Calu3 (cell line): ENCODE data around the gene WFS1. TPM values are rescaled to one million over a fixed set of nuclear protein-coding genes. Genes with fewer than 3 reads are reported as not detected.

Experiments used
- BruUV-seq: library from RNA; stranded (reverse); fragments of 400-500 nt; replicated peaks from 2 replicates; lab custom pipeline; 2021; lab: Mats Ljungman, UMichigan
- CTCF ChIA-PET: fragments of 300-600 bp; sonication (Branson Sonifier 250); formaldehyde crosslinking; loops from one replicate; lab custom pipeline; 2022; ENCODE audit warnings: antibody characterized with exemption; lab: Charles Lee
- DNase-seq: peaks from one replicate; pipeline ENCODE4 v3.0.0; 2022
- H3K27ac Mint-ChIP-seq: one replicate; pipeline ENCODE4 v1.8.0; 2022; ENCODE audit warnings: mixed read lengths; ENCODE audit not compliant: unreplicated experiment
- H3K27me3 Mint-ChIP-seq: one replicate; pipeline ENCODE4 v1.8.0; 2022; ENCODE audit warnings: mixed read lengths; ENCODE audit not compliant: unreplicated experiment
- H3K36me3 Mint-ChIP-seq: one replicate; pipeline ENCODE4 v1.8.0; 2022; ENCODE audit warnings: mild to moderate bottlenecking, moderate library complexity, mixed read lengths; ENCODE audit not compliant: insufficient read depth, unreplicated experiment
- H3K4me1 Mint-ChIP-seq: one replicate; pipeline ENCODE4 v1.8.0; 2022; ENCODE audit warnings: mild to moderate bottlenecking, low read depth, mixed read lengths; ENCODE audit not compliant: unreplicated experiment
- H3K4me3 Mint-ChIP-seq: one replicate; pipeline ENCODE4 v1.8.0; 2022; ENCODE audit warnings: mild to moderate bottlenecking, low read depth, moderate library complexity, mixed read lengths; ENCODE audit not compliant: unreplicated experiment
- H3K9me3 Mint-ChIP-seq: one replicate; pipeline ENCODE4 v1.8.0; 2022; ENCODE audit warnings: low read depth, mixed read lengths; ENCODE audit not compliant: unreplicated experiment
- intact Hi-C: fragments of 100-400 bp; cut with micrococcal nuclease; formaldehyde crosslinking; loops from one replicate; pipeline ENCODE4 v1.10.0; 2022; ENCODE audit not compliant: unreplicated experiment
- total RNA-seq: library from RNA; stranded (reverse); gene quantifications from 2 replicates; pipeline ENCODE4 v1.2.3, GENCODE V29; 2022
- TF ChIP-seq, protein P1 (sequence below): fragments of 200-600 bp; IDR thresholded peaks from one replicate; pipeline ENCODE4 v1.8.0; 2022; ENCODE audit warnings: antibody characterized with exemption; ENCODE audit not compliant: unreplicated experiment

The WFS1 gene
- total RNA-seq, 1 experiment from 2014 or later, result 23.4 TPM

DNA sequence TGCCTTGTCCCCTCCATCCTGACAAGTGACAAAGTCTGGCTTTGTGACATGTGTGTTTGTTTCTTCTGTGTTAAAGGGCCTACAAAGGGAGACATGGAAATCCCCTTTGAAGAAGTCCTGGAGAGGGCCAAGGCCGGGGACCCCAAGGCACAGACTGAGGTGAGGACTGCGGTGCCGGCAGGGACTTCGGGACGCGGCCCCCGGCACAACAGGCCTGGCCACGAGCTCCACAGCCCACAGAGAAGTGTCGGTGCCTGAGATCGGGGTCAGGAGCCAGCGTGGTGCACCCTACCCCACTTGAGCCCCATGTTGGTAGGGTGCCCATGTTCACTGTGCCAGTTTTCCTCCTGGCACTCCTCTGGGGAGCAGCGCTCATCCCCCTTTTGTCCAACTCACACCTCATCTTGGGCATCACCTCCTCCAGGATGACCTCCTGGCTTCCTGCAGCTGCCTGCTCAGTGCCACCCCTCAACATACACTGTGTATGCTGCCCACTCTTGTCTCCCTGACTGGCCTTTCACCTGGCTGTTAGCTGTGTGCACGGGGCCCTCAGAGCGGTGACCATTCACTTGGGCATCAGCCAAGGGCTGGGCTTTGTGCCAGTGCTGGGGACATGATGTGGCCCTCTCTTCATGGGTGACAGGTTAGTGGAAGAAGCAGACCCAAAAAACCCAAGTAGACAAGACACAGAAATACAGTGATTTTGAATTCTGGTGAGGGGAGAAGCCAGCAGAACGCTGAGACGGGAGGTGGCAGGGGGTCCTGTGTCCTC lies 17.6 kb downstream of the WFS1 start:
- TF ChIP-seq, protein P1, sequence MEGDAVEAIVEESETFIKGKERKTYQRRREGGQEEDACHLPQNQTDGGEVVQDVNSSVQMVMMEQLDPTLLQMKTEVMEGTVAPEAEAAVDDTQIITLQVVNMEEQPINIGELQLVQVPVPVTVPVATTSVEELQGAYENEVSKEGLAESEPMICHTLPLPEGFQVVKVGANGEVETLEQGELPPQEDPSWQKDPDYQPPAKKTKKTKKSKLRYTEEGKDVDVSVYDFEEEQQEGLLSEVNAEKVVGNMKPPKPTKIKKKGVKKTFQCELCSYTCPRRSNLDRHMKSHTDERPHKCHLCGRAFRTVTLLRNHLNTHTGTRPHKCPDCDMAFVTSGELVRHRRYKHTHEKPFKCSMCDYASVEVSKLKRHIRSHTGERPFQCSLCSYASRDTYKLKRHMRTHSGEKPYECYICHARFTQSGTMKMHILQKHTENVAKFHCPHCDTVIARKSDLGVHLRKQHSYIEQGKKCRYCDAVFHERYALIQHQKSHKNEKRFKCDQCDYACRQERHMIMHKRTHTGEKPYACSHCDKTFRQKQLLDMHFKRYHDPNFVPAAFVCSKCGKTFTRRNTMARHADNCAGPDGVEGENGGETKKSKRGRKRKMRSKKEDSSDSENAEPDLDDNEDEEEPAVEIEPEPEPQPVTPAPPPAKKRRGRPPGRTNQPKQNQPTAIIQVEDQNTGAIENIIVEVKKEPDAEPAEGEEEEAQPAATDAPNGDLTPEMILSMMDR, result no peak
- CTCF ChIA-PET, result no interaction called here
- BruUV-seq, result no TSS peak
- DNase-seq, result no peak
- no peaks in the 10 kb centered on the region for H3K9me3 Mint-ChIP-seq
- no peak overlapping the region for H3K27ac Mint-ChIP-seq
- H3K4me3 Mint-ChIP-seq, result no peak overlapping the region
- H3K36me3 Mint-ChIP-seq, result peaks cover 5% of the 10 kb centered on the region
- no peaks in the 10 kb centered on the region for H3K4me1 Mint-ChIP-seq
- intact Hi-C loops, result no loop called here
- H3K27me3 Mint-ChIP-seq, result no peaks in the 10 kb centered on the region

DNA sequence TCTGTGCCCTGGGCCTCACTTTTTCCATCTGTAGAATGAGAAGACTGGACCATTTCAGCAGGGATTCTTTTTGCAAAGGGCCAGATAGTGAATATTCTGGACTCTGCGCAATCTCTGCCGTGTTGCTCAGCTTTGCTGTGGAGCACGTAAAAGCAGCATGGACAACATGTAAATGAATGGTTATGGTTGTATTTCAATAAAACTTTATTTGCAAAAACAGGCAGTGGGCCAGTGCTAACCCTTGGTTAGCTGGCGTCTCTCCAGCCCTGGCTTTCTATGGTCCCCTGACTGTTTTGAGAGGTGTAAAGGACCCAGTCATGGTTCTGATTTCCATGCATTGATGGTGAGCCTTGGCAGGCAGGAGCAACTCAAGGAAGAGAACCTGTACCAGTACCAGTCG lies 18.7 kb downstream of the WFS1 start:
- TF ChIP-seq, protein P1, result no peak
- DNase-seq, result no peak
- CTCF ChIA-PET, result no interaction called here
- BruUV-seq, result no TSS peak
- Mint-ChIP-seq H3K27ac (no peak overlapping the region), H3K4me1 (no peaks in the 10 kb centered on the region), H3K4me3 (no peak overlapping the region), H3K9me3 (no peaks in the 10 kb centered on the region), H3K36me3 (peaks cover 5% of the 10 kb centered on the region), H3K27me3 (no peaks in the 10 kb centered on the region)
- intact Hi-C loops, result no loop called here

DNA sequence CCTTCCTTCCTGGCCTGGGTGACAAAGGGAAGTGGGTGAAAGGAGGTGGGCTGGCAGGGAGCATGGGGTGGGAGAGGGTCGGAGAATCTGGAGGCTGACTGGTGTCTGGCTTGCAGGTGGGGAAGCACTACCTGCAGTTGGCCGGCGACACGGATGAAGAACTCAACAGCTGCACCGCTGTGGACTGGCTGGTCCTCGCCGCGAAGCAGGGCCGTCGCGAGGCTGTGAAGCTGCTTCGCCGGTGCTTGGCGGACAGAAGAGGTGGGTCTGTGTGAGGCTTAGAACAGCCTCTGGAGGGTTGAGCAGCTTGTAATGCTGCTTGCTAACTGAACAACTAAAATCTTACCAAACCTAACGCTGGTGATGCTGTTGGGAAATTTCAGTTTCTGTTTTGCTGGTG lies 19.2 kb downstream of the WFS1 start:
- no peaks in the 10 kb centered on the region for H3K27me3 Mint-ChIP-seq
- H3K4me3 Mint-ChIP-seq, result no peak overlapping the region
- no TSS peak for BruUV-seq
- DNase-seq, result no peak
- no peak overlapping the region for H3K27ac Mint-ChIP-seq
- H3K9me3 Mint-ChIP-seq, result no peaks in the 10 kb centered on the region
- no peaks in the 10 kb centered on the region for H3K4me1 Mint-ChIP-seq
- intact Hi-C loops, result no loop called here
- H3K36me3 Mint-ChIP-seq, result peaks cover 5% of the 10 kb centered on the region
- CTCF ChIA-PET, result no interaction called here
- TF ChIP-seq, protein P1, result no peak

- CTCF ChIA-PET, result no interaction called here
- no peaks in the 10 kb centered on the region for H3K9me3 Mint-ChIP-seq
- no peak overlapping the region for H3K4me3 Mint-ChIP-seq
- no TSS peak for BruUV-seq
- no peaks in the 10 kb centered on the region for H3K27me3 Mint-ChIP-seq
- no peak overlapping the region for H3K27ac Mint-ChIP-seq
- DNase-seq, result no peak
- peaks cover 8% of the 10 kb centered on the region for H3K36me3 Mint-ChIP-seq
- intact Hi-C loops, result no loop called here
- H3K4me1 Mint-ChIP-seq, result no peaks in the 10 kb centered on the region
- TF ChIP-seq, protein P1, result no peak
Observed at GRCh38 chr4:6290256-6290655, 20.6 kb downstream of the WFS1 start.
